NK-92 treated with Interleukin-12 subunit alpha and Interleukin-12 subunit beta, amount 100 ng/mL, for 24 hours (cell line): Measurements from ENCODE around the gene SERPING1.
"Not testable (repeated sequence)": the region's sequence is repeated elsewhere in the genome, so short reads cannot be mapped to it uniquely, and the experiment has no call there.

Source experiments
- DNase-seq: peaks from one replicate; lab custom pipeline; 2025; lab: John Stamatoyannopoulos, UW

The SERPING1 gene

GRCh38 chr11:57638005-57638781 is 40.7 kb downstream of the SERPING1 start:
- no peak for DNase-seq

GRCh38 chr11:57638811-57639320 is 41.4 kb downstream of the SERPING1 start:
- DNase-seq, result no peak

- no peak for DNase-seq
These were observed 42.0 kb downstream of the SERPING1 start for GRCh38 chr11:57639321-57640067.

- no peak for DNase-seq
These were observed 42.7 kb downstream of the SERPING1 start for GRCh38 chr11:57640068-57640800.

- DNase-seq, result no peak
These were observed 43.7 kb downstream of the SERPING1 start for GRCh38 chr11:57641011-57641807.

GRCh38 chr11:57643802-57644201 is 46.3 kb downstream of the SERPING1 start:
- no peak for DNase-seq

- peak; percentile 64 for DNase-seq
These were observed 47.5 kb downstream of the SERPING1 start for GRCh38 chr11:57644748-57645688.

GRCh38 chr11:57645689-57646085 is 48.2 kb downstream of the SERPING1 start:
- no peak for DNase-seq

- no peak for DNase-seq
These were observed 48.8 kb downstream of the SERPING1 start for GRCh38 chr11:57646194-57646798.

- DNase-seq, result no peak
These were observed 49.4 kb downstream of the SERPING1 start for GRCh38 chr11:57646799-57647303.

GRCh38 chr11:57647372-57647771 is 49.9 kb downstream of the SERPING1 start:
- no peak for DNase-seq

- DNase-seq, result no peak
These were observed 50.7 kb downstream of the SERPING1 start for GRCh38 chr11:57647960-57648800.

GRCh38 chr11:57648801-57649735 is 51.6 kb downstream of the SERPING1 start:
- DNase-seq, result no peak

GRCh38 chr11:57649826-57650738 is 52.6 kb downstream of the SERPING1 start, which contains the start of gene YPEL4:
Gene YPEL4, minus strand, starts transcription at chr11:57649912. Its CDS starts 2,805 bp downstream, at chr11:57647107.
- DNase-seq, result peak; percentile 72

- DNase-seq, result no peak
These were observed 53.2 kb downstream of the SERPING1 start for GRCh38 chr11:57650739-57651090.

- DNase-seq, result no peak
These were observed 53.9 kb downstream of the SERPING1 start for GRCh38 chr11:57651408-57651807.

GRCh38 chr11:57652230-57652629 is 54.7 kb downstream of the SERPING1 start:
- not testable (repeated sequence) for DNase-seq
